HG02610 (cell line): ENCODE data around the gene PPRC1.

Source experiments
- ATAC-seq: cut with Tn5 transposase; IDR thresholded peaks from one replicate; pipeline ENCODE4 v1.9.1; 2021; ENCODE audit warnings: mild to moderate bottlenecking, moderate library complexity; ENCODE audit not compliant: unreplicated experiment

PPRC1 gene

GRCh38 chr10:102188298-102188940, 55.6 kb downstream of the PPRC1 start:
- no peak for ATAC-seq

GRCh38 chr10:102188941-102189898, 56.4 kb downstream of the PPRC1 start:
- ATAC-seq = peak; percentile 49

- ATAC-seq = no peak
These were observed 59.1 kb downstream of the PPRC1 start for GRCh38 chr10:102191956-102192355.

- ATAC-seq = no peak
These were observed 62.5 kb downstream of the PPRC1 start for GRCh38 chr10:102195296-102195870.

GRCh38 chr10:102196893-102197292, 64.1 kb downstream of the PPRC1 start:
- peak; percentile 67 for ATAC-seq

GRCh38 chr10:102198027-102198426, 65.2 kb downstream of the PPRC1 start:
- no peak for ATAC-seq
